HG03460 (cell line): ENCODE data around the gene SPOP.
"Not testable (repeated sequence)": the region's sequence is repeated elsewhere in the genome, so short reads cannot be mapped to it uniquely, and the experiment has no call there.

ENCODE experiments used
- ATAC-seq: cut with Tn5 transposase; IDR thresholded peaks from one replicate; pipeline ENCODE4 v1.9.1; 2021; ENCODE audit not compliant: unreplicated experiment

Gene SPOP

DNA sequence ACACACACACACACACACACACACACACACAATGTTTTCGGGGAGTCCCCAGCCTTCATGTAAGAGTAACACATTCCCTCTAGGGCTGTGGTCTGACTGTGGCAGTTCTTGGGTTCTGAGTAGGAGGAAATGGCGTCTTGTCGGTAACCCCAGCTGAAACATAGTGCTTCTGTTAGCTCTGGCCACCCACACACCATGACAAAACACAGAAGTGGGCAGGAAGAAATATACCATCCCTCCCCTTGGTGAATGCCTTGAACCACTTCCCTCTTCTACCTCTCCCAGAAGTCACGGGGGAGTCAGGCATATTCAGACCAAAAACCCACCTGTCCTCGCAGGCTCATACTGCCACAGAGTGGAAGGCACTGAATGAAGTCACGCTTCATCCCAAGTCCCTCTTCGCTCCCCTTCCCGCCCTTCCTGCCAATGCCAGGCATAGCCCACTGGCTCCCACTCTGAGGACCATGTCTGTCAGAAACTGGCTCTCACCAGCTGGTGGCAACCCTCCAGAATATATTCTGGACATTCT, 18.4 kb upstream of the SPOP start:
- no peak for ATAC-seq

GRCh38 chr17:49695698-49696232, 17.9 kb upstream of the SPOP start:
- ATAC-seq, result no peak

DNA sequence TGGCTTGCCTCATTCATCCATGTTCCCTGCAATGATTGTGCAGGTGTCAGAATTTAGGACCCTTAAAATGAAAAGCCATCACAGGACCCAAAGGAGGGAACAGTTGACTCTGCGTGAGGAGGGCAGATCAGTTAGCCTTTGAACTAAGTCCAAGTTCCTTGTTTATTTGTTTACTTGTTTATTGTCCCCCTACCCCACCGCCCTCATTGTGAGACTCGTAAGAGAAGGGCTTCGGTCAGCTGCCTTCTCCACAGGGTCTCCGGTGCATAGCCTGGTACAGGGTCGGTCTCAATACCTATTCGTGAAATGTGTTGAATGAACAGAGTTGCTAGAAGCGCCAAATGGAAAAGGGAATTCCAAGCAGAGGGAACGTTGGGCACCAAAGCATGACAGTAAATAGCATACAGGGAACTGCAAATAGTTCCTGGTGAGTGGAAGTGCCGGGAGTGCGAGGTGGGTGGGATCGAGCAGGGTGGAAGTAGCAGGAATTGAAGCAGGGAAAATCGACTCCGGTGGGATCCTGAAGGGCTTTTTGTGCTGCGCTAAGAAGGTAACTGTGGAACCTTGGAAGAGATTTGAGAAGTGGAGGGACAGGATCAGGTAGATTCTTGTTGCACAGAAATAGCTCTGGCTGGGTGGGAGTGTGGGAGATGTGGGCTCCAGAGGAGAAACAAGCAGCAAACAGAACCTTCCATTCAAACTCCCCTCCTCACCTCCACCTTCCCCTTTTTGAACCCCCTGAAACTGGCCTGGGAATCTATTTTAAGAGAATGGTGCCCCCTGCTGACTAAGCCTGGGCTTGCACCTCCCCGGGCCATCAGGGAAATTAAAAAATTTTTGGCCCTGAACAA, 17.2 kb upstream of the SPOP start:
- no peak for ATAC-seq

DNA sequence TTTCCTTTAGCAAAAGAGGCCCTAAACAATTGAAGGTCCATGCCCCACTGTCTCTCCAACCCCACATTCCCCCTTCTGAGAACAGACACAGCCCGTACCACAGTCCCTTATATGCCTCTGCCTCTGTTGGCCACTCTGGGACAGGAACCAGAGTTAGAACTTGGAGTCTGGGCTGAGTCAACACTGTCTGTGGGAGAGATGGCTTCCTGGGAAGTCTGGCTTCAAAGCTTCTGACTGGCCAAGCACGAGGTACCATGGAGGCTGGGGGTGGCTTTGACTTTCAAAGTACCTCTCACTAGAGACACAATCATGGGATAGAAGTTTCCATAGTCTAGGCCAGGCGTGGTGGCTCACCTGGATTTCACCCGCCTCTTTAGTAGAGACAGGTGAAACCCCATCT, 14.9 kb upstream of the SPOP start:
- no peak for ATAC-seq

GRCh38 chr17:49691677-49692191, 13.8 kb upstream of the SPOP start:
- no peak for ATAC-seq

- no peak for ATAC-seq
Measured at GRCh38 chr17:49691086-49691676, 13.3 kb upstream of the SPOP start.

- no peak for ATAC-seq
Measured at GRCh38 chr17:49690256-49690655, 12.4 kb upstream of the SPOP start.

DNA sequence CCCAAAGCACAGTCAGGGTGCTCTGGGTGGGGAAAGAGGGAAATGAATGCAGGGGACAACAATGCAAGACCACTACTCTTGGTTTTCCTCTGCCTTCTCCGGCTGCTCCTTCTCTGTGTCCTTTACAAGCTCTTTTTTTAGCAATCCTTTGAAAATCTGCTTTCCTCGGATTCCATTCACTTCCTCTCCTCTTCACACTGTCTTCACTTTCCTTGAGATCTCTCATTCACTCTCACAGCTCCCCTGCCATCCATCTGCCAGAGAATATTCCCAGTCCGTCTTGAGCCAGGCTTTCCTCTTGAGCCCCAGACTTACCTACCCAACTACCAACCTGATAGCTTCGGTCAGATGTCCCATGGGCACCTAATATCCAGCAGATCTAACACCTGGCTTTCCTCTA, 11.0 kb upstream of the SPOP start:
- ATAC-seq, result no peak

DNA sequence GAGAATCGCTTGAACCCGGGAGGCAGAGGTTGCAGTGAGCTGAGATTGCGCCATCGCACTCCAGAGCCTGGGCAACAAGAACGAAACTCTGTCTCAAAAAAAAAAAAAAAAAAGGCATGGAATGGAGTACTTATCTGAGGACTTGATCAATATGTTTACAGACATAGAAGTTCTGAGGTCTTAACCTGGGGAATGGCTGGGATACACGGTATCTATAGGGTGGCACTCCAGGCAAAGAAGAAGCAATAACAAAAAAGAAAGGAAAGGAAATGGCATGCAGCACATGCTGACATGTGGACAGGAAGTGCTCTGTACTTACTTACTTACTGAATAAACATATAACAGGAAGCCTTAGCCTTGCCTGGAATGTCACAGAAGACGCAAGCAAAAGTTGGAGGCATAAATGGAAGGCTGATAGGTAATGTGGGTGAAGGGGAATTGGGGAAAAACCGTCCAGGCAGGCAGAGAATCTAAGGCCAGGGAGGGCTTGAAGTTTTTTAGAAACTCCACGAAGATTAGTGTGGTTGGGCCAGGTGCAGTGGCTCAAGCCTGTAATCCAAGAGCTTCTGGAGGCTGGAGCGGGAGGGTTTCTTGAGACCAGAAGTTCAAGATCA, 10.1 kb upstream of the SPOP start:
- no peak for ATAC-seq

DNA sequence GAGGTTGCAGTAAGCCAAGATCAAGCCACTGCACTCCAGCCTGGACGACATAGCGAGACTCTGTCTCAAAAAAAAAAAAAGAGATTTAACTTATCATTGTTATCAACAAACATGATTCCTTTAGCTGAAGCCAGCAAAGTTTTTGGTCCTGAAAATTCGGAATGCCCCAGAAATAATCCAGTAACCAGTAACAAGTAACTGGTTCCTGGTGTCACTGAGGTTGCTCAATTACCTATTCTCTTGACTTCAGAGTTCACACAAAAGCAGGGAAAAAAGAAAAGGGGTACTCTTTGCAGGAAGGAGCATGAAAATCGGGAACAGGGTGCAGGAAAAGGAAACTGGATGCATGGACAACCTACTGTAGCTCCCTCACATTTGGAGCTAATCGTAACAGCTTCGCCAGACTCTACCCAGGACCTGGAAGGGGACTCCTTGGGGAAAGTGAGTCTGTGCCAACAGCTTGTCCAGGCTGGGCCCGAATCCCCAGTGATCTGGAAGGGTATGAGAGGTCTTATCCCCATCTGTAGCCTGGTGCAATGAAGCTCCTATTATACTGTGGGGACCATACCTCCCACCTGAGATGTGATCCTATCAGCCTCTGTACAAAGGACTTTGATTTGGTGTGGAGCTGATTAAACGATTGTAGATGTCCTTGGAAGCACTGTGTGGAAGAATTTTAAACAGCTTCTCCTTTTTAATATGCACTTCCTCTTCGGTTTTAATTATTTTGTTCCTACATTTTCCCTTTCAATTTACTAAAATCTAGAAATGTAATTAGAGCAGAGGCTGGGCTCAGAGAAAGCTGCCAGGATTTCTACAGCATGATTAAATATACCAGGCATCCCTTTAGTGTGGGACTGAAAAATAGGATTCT, 3.4 kb upstream of the SPOP start:
- ATAC-seq, result no peak

DNA sequence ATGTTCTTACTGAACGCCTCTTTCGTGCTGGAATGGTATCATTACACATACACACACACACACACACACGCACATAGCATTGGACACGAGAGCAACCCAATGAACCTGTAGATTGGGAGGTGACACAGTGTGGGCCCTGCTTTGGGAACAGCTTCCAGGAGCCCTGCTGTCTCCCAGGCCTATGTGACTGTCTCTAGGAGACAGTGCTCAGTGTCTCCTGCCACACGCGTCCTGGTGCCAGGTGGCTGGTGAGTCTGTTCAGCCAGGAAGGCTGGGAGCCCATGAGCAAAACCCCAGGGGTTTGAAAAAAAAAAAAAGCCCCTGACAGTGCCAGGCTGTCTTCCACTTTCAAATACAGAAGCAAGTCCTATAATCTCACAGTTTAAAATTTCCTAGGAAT, 2.4 kb upstream of the SPOP start:
- ATAC-seq, result no peak

- peak; percentile 53 for ATAC-seq
Measured at GRCh38 chr17:49677134-49677932, 564 bp downstream of the SPOP start.

DNA sequence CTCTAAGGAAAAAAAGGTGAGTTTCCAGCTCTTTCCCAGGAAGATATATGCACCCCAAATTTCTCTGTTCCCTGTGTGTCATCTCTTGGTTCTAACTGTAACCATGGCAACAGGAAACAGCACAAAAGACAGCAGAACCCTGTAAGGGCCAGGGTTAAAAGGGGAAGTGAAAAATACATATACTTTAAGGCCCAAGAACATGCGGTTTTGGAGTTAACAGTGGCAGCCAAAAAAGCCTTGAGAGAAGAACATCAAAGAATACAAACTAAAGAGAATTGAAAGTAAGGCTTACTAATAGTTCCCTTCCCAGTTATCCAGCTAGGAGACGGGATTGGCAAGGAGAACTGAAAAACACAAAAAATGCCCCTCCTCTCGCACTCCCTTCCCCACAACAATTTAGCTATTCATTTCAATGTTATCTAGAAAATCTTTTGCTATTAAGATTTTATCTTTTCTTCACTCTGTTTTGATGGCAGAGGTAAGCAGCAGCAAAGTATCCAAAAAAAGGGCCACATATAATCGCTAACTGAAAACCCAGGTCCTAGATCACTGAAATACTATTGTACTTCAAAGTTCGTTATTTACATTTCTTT, 1.5 kb downstream of the SPOP start:
- peak; percentile 54 for ATAC-seq

- ATAC-seq, result no peak
Measured at GRCh38 chr17:49674507-49674906, 3.4 kb downstream of the SPOP start.

DNA sequence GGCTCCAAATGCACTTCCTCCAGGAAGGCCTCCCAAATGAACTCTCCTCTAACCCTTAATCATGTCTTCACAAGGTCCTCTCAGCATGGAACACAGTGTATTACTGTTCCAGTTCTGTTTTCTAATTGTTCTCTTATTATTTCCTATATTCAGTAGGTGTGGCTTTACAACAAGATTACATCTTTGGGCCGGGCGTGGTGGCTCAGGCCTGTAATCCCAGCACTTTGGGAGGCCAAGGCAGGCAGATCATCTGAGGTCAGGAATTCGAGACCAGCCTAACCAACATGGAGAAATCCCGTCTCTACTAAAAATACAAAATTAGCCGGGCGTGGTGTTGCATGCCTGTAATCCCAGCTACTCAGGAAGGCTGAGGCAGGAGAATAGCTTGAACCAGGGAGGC, 4.2 kb downstream of the SPOP start:
- ATAC-seq, result not testable (repeated sequence)

DNA sequence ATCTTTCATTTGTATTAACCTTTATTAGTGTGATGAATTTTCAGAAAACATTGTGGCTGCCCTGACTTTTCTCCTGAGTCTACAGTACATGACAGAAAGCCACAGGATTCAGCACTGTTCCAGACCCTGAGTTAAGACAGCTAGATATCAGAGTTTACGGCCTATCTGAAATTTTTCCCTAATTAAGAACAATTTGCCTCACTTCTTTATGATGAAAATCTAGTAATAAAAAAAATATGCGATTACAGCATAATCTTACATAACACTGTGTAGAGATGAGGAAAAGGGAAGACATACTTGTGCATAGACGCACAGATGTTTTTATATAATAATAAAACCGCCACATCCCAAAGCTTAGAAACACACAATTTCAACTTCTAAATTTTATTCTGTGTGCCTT, 7.3 kb downstream of the SPOP start:
- no peak for ATAC-seq

DNA sequence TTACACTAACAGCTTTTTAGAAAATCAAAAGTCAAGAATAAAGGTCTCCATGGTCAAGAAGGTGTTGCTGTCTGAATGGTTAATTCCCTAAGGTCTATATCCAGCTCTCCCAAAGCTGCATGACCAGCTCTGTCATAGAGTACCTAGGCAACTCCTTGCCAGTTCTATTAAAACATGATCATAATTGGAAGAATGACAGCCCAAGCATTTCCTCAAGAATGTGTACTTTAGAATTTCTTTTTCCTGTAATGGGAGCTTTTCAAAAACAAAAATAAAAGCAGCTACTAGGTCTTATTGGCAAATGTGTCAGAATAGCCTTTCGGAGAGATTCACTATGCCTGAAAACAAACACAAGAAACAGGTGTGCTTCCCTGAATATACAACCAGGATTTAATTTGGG, 7.9 kb downstream of the SPOP start:
- no peak for ATAC-seq

DNA sequence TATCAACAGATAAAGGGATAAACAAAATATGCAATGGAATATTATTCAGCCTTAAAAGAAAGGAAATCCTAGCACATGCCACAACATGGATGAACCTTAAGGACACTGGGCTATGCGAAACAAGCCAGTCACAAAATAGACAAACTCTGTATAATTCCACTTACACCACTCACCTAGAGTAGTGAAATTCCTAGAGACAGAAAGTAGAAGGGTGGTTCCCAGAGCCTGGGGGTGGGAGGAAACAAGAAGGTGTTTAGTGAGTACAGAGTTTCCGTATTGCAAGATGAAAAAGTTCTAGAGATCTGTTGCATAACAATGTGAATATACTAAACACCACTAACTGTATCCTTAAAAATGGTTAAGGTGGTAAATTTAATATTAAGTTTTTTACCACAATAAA, 10.0 kb downstream of the SPOP start:
- ATAC-seq, result no peak

- no peak for ATAC-seq
Measured at GRCh38 chr17:49664706-49665211, 13.1 kb downstream of the SPOP start.
